CD4-positive, alpha-beta T cell treated with Interleukin-1 beta for 1 hour (primary cell): ENCODE results near the gene ITPR1.
A peak's percentile ranks its signal among the peaks of the same experiment; 100 is the strongest.

Source experiments
- DNase-seq, 2 donors: peaks; one replicate each; pipeline ENCODE4 v3.0.0-alpha.2; 2020 to 2022

The ITPR1 gene

GRCh38 chr3:4599612-4600011 is 106.5 kb downstream of the ITPR1 start:
- DNase-seq = no peak

GRCh38 chr3:4600493-4600892 is 107.3 kb downstream of the ITPR1 start:
- DNase-seq = no peak

GRCh38 chr3:4601892-4602291 is 108.7 kb downstream of the ITPR1 start:
- no peak for DNase-seq

GRCh38 chr3:4604693-4605092 is 111.5 kb downstream of the ITPR1 start:
- DNase-seq = no peak

GRCh38 chr3:4606911-4607310 is 113.8 kb downstream of the ITPR1 start:
- DNase-seq = no peak

- DNase-seq = no peak
Measured at GRCh38 chr3:4613366-4613765, 120.2 kb downstream of the ITPR1 start.

GRCh38 chr3:4614070-4614469 is 120.9 kb downstream of the ITPR1 start:
- DNase-seq = no peak

GRCh38 chr3:4614927-4615326 is 121.8 kb downstream of the ITPR1 start:
- DNase-seq = no peak

GRCh38 chr3:4615750-4616149 is 122.6 kb downstream of the ITPR1 start:
- no peak for DNase-seq

- DNase-seq = no peak
Measured at GRCh38 chr3:4623421-4623999, 130.4 kb downstream of the ITPR1 start.

GRCh38 chr3:4627651-4628375 is 134.7 kb downstream of the ITPR1 start:
- no peak for DNase-seq

GRCh38 chr3:4629095-4630007 is 136.2 kb downstream of the ITPR1 start:
- DNase-seq = no peak

GRCh38 chr3:4633078-4634004 is 140.2 kb downstream of the ITPR1 start:
- peak in 1 of 2 donors; percentile 49 for DNase-seq

- DNase-seq = no peak
Measured at GRCh38 chr3:4634894-4635293, 141.7 kb downstream of the ITPR1 start.

- no peak for DNase-seq
Measured at GRCh38 chr3:4637265-4637664, 144.1 kb downstream of the ITPR1 start.

GRCh38 chr3:4641863-4642563 is 148.9 kb downstream of the ITPR1 start:
- no peak for DNase-seq

- DNase-seq = no peak
Measured at GRCh38 chr3:4642611-4643010, 149.5 kb downstream of the ITPR1 start.

GRCh38 chr3:4643904-4644547 is 150.9 kb downstream of the ITPR1 start:
- no peak for DNase-seq

- no peak for DNase-seq
Measured at GRCh38 chr3:4644951-4645350, 151.8 kb downstream of the ITPR1 start.

- no peak for DNase-seq
Measured at GRCh38 chr3:4645468-4645867, 152.3 kb downstream of the ITPR1 start.

- DNase-seq = no peak
Measured at GRCh38 chr3:4647411-4647810, 154.3 kb downstream of the ITPR1 start.
